Stimulated activated CD4-positive, alpha-beta T cell treated with anti-CD3 and anti-CD28 coated beads, Interleukin-12 subunit alpha, Interleukin-12 subunit beta, amount 100 ng/mL, for 48 hours (primary cell): ENCODE data around the gene VPS52.

Source experiments
- DNase-seq, 3 donors: peaks; one replicate each; pipeline ENCODE4 v3.0.0-alpha.2; 2020; ENCODE audit warnings: low read depth in 2 of 3, low spot score in 1 of 3

The VPS52 gene

GRCh38 chr6:33212857-33213165 lies 58.9 kb downstream of the VPS52 start:
- no peak for DNase-seq

GRCh38 chr6:33211666-33212422 lies 59.8 kb downstream of the VPS52 start:
- no peak for DNase-seq

- no peak for DNase-seq
Observed at GRCh38 chr6:33211136-33211535, 60.5 kb downstream of the VPS52 start.

- no peak for DNase-seq
Observed at GRCh38 chr6:33209856-33210255, 61.8 kb downstream of the VPS52 start.

GRCh38 chr6:33208091-33208967 lies 63.3 kb downstream of the VPS52 start, which contains the start of gene RING1:
Gene RING1 (plus strand): TSS chr6:33208500. CDS start chr6:33208823, 323 bp downstream.
- peak; percentile 72 to 83 (median 73) for DNase-seq

GRCh38 chr6:33207552-33208090 lies 64.1 kb downstream of the VPS52 start:
- DNase-seq: no peak

GRCh38 chr6:33206864-33207551 lies 64.7 kb downstream of the VPS52 start:
- DNase-seq: no peak

GRCh38 chr6:33206027-33206863 lies 65.4 kb downstream of the VPS52 start:
- no peak for DNase-seq

GRCh38 chr6:33205191-33206026 lies 66.3 kb downstream of the VPS52 start:
- peak; percentile 45 to 50 (median 46) for DNase-seq

GRCh38 chr6:33204415-33205190 lies 67.1 kb downstream of the VPS52 start, which contains the start of gene HSD17B8:
Gene HSD17B8 (plus strand): TSS chr6:33204655. CDS start chr6:33204669, 14 bp downstream.
- peak; percentile 85 to 91 (median 89) for DNase-seq

GRCh38 chr6:33204165-33204414 lies 67.6 kb downstream of the VPS52 start:
- no peak for DNase-seq

- no peak for DNase-seq
Observed at GRCh38 chr6:33203443-33204164, 68.1 kb downstream of the VPS52 start.

GRCh38 chr6:33202799-33203198 lies 68.9 kb downstream of the VPS52 start:
- no peak for DNase-seq

- no peak for DNase-seq
Observed at GRCh38 chr6:33201935-33202334, 69.7 kb downstream of the VPS52 start.

- no peak for DNase-seq
Observed at GRCh38 chr6:33201147-33201545, 70.5 kb downstream of the VPS52 start.
